HEK293T (cell line): Measurements from ENCODE around the gene AKR1B1.

Experiments
- LEF1 ChIP-seq: fragments of 450-650 bp; IDR thresholded peaks from 2 replicates; pipeline ENCODE4 v1.6.1; 2017; ENCODE audit warnings: mild to moderate bottlenecking, borderline replicate concordance
- NFRKB ChIP-seq: fragments of 450-650 bp; IDR thresholded peaks from 2 replicates; pipeline ENCODE4 v1.6.1; 2016; ENCODE audit warnings: mild to moderate bottlenecking, moderate library complexity

DNA sequence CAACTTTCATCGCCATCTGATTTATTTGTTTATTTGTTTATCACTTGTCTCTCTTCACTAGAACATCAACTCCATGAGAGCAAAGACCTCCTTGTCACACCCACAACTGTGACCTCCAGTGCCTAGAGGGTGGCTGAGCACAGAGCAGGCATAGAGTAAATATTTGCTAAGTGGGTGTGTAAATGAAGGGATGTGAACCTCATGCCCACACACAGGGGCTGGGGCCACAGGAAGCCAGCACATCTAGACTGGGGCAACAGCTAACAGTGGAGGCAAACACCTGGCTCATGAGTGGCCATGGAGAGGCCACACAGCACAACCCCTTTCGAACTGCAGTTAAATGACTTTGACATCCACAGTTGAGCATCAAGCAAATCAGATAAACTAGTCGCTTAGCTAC lies 39.8 kb downstream of the AKR1B1 start:
- TF ChIP-seq NFRKB (no peak), LEF1 (no peak)
